HG03520 (cell line): ENCODE measurements around the gene BMP7.

Experiments used
- ATAC-seq: cut with Tn5 transposase; IDR thresholded peaks from one replicate; pipeline ENCODE4 v1.9.1; 2021; ENCODE audit warnings: mild to moderate bottlenecking, moderate library complexity; ENCODE audit not compliant: unreplicated experiment

BMP7 gene

DNA sequence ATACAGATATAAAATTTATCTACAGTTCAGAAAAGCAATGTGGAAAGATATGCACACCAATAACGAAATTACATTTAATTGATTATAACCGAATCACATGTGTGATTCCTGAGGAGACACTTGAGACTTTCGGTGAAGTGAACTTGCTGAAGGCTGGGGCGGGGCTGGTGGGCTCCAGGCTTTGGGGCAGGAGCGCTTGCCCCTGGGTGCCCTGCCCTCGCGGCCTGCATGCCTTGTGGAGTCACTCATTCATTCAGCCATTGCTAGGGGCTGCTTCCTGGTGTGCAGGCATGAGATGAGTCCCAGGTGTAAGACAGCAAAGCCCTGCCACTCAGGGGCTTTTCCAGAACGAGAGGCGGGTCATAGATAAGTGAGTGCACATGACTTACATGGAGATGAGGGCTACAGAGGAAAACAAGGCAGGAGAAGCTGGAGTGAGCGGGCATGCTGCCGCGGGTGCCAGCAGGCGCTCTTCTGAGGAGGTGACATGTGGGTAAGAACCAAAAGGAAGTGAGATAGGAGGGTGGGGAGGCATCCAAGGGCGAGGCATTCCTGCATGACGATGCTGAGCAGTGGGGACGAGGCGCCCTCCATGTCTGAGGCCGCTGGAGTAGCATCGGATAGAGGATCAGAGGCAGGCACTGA is 88.7 kb downstream of the BMP7 start:
- no peak for ATAC-seq

GRCh38 chr20:57176842-57177241 is 89.6 kb downstream of the BMP7 start:
- ATAC-seq, result no peak

- ATAC-seq, result no peak
Observed at GRCh38 chr20:57175397-57176010, 90.9 kb downstream of the BMP7 start.

GRCh38 chr20:57174737-57175136 is 91.7 kb downstream of the BMP7 start:
- ATAC-seq, result no peak

- no peak for ATAC-seq
Observed at GRCh38 chr20:57173986-57174385, 92.5 kb downstream of the BMP7 start.

DNA sequence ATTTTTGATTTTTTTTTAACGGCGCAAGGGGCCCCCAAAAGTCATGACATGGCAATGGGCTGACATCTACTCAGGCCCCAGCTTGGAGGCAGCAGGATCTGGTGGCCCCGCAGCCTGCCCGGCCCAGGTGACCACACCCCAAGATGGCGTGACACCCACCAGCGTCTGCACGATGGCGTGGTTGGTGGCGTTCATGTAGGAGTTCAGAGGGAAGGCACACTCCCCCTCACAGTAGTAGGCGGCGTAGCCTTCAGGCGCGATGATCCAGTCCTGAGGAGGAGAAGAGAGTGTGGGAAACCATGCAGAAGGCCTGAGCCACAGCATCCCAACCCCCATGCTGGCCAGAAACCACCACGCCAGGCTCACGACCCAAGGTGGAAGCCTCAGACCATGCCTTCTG is 93.4 kb downstream of the BMP7 start:
- no peak for ATAC-seq

GRCh38 chr20:57170343-57170742 is 96.1 kb downstream of the BMP7 start:
- no peak for ATAC-seq

GRCh38 chr20:57169162-57169561 is 97.3 kb downstream of the BMP7 start:
- no peak for ATAC-seq

- no peak for ATAC-seq
Observed at GRCh38 chr20:57167971-57168701, 98.3 kb downstream of the BMP7 start.

- ATAC-seq, result no peak
Observed at GRCh38 chr20:57167292-57167655, 99.2 kb downstream of the BMP7 start.

DNA sequence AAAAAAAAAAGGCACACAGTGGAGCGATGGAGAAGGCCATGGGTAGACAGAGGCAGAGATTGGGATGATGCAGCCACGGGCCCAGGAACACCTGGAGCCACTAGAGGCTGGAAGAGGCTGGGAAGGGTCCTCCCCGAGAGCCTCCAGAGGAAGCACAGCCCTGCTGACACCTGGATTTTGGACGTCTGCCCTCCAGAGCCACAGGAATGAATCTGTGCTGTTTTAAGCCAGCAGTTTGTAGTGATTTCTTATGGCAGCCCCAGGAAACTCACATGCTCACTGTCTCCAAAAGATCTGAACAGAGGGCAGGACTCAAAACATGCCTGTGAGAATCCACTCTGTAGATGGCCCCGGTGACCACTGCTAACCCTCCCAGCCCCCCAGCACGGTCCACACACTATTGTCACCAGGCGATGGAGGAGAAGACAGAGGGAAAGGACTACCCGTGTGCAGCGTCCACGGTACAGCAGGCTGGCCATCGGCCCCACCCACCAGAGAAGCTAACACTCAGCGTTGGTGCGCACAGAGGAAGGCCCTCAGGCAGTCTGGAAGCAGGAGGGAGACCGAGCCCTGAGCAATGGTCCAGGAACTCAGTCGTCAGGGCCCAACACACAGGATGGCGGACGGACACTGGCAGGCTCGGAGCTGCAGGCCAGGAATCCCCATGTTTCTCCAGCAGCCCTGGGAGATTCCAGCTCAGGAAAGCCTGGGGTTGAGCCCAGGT is 99.7 kb downstream of the BMP7 start:
- ATAC-seq, result no peak

- no peak for ATAC-seq
Observed at GRCh38 chr20:57165427-57166004, 100.9 kb downstream of the BMP7 start.

- ATAC-seq, result no peak
Observed at GRCh38 chr20:57164872-57165271, 101.6 kb downstream of the BMP7 start.

DNA sequence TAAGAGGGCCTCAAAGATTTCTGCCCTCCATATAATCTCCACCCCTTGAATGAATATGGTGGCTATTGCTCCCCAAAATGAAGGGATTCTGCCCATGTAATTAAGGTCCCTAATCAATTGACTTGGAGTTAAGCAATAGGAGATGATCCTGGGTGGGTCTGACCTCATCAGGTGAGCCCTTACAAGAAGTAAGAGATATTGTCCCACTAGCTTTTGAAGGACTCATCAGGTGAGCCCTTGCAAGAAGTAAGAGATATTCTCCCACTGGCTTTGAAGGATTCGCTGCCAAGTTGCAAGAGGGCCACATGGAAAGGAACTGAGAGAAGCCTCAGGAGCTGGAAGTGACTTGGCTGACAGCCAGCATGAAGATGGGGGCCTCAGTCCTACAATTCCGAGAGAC is 103.4 kb downstream of the BMP7 start:
- no peak for ATAC-seq

- ATAC-seq, result no peak
Observed at GRCh38 chr20:57162362-57162652, 104.1 kb downstream of the BMP7 start.

DNA sequence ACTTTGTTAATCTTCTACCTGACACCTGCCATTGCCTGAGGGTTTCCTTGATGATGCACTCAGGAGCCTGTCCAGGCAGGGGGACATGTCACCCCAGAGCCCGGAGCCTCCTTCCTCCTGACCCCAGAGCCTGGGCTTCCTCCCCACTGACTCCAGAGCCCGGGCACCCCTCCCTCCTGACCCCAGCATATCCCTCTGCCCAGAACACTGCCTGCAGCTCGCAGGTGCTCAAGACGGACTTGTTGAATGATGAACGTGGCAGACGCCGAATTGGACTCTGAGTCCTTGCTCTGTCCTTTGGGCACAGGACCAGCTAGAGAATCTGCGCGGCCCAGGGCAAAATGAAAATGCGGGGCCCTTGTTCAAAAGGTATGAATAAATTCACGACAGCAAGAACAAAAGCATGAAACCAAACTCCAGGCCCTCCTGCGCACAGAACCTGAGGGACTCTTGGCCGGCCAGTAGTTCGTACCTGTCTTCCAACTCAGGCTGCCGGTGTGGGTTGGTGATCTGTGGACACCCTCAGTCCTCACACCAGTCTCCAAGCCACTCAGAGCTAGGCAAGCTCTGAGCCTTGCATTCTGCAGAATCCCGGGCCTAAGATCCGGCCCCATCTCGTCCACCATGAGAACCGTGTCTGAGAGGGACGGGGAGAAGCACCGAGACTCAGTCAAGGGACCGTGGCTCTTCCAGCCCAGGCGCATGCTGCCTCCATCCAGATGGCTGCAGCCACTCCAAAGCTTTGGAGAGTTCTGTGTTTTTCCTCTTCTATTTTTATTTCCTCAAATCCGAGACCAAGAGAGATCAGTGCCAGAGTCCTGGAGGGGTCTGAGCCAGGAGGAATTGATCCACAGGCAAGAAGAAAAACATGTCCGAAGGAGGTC is 104.7 kb downstream of the BMP7 start:
- ATAC-seq, result no peak

DNA sequence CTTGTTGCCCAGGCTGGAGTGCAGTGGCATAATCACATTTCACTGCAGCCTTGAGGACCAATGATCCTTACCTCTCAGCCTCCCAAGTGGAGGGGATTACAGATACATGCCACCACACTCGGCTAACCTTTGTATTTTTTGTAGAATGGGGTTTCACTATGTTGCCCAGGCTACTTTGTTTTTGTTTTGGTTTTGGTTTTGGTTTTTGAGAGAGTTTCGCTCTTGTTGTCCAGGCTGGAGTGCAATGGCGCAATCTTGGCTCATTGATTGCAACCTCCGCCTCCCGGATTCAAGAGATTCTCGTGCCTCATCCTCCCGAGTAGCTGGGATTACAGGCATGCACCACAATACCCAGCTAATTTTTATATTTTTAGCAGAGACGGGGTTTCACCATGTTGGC is 105.5 kb downstream of the BMP7 start:
- no peak for ATAC-seq

- ATAC-seq, result no peak
Observed at GRCh38 chr20:57159945-57160610, 106.4 kb downstream of the BMP7 start.

- ATAC-seq, result no peak
Observed at GRCh38 chr20:57159193-57159851, 107.1 kb downstream of the BMP7 start.

DNA sequence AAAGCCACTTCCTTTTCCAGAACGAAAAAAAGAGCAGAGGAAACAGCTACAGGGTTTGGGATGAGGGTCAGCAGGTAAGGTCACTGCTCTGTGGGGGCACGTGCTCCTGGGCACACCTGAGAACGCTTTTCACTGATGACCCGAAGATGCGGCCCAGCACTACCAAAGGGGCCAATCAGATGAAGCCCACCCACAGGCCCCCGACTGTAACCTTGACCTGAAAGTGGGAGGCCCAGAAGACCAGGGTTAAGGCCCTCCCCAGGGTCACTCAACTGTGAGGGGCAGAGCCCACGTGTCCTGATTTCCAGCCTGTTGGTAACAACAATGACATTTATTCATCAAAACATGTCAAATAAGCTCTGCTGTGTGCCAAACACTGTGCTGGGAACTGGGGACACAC is 108.0 kb downstream of the BMP7 start:
- no peak for ATAC-seq
